ENCODE measurements around the gene NCKAP1. TPM values are rescaled to one million over a fixed set of nuclear protein-coding genes. Genes with fewer than 3 reads are reported as not detected.

Gene NCKAP1
- total RNA-seq, 1 experiment from 2014 or later: 112 TPM

DNA sequence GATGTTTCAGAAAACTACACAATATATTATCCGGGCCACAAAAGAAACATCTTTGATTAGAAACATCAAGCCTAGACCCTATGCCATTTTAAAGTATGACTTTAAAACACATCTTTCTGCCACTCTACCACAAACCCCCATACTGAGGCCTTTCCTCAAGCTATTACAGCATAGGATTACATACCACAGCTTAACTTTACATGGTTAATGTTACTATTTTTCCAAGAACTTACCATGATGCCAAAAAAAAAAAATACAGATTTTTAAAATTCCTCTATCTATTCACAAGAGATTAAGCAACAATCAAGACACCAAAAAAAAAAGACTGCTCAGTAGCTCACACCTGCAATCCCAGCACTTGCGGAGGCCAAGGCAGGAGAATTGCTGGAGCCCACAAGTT, 9.0 kb downstream of the NCKAP1 start:
- Histone ChIP-seq H2BK120ac (ENCODE audit: low read depth, low read length, poor library complexity, severe bottlenecking) (no peak overlapping the region), H4K5ac (ENCODE audit: insufficient read length, low read depth, low read length) (no peak overlapping the region), H4K20me1 (ENCODE audit: control insufficient read depth, insufficient read depth, insufficient read length) (no peaks in the 10 kb centered on the region), H2BK15ac (ENCODE audit: low read depth, low read length) (no peak overlapping the region), H2AFZ (ENCODE audit: low read length) (no peak overlapping the region), H3K4me2 (ENCODE audit: insufficient read depth, insufficient read length, low read length) (no peak overlapping the region), H3K79me2 (ENCODE audit: insufficient read depth, low read length) (peaks cover 42% of the 10 kb centered on the region), H3K4me1 (ENCODE audit: insufficient read depth, low read length) (no peaks in the 10 kb centered on the region; the same call in 1 of the 2 replicates), H4K91ac (ENCODE audit: insufficient read length, low read depth, low read length) (no peak overlapping the region), H3K14ac (ENCODE audit: insufficient read depth, low read length) (no peak overlapping the region), H3K23me2 (ENCODE audit: insufficient read length, low read depth, low read length, poor library complexity, severe bottlenecking) (no peaks in the 10 kb centered on the region), H3K4ac (ENCODE audit: low read depth, low read length) (no peak overlapping the region), H2AK5ac (ENCODE audit: insufficient read length, low read length) (no peak overlapping the region), H3K56ac (ENCODE audit: insufficient read length, low read depth, low read length) (no peak overlapping the region), H3K9me3 (ENCODE audit: control insufficient read depth, low read depth, low read length) (no peaks in the 10 kb centered on the region), H2BK20ac (ENCODE audit: low read depth, low read length, poor library complexity, severe bottlenecking) (no peak overlapping the region), H4K8ac (replicated peaks; ENCODE audit: insufficient read length, low read depth, low read length) (no peak overlapping the region), H2BK12ac (ENCODE audit: insufficient read length, low read depth, low read length) (no peak overlapping the region), H3K79me1 (ENCODE audit: insufficient read depth, low read depth, low read length, poor library complexity, severe bottlenecking) (peaks cover 5% of the 10 kb centered on the region), H3K18ac (ENCODE audit: insufficient read length, low read depth, low read length) (no peak overlapping the region), H3K23ac (ENCODE audit: insufficient read length, low read depth, low read length) (no peak overlapping the region), H3K27ac (ENCODE audit: insufficient read length, low read depth, low read length) (no peak overlapping the region), H2BK5ac (ENCODE audit: insufficient read length, low read length) (no peak overlapping the region), H3T11ph (ENCODE audit: low read length) (no peak overlapping the region), H3K27me3 (ENCODE audit: insufficient read depth, low read length) (no peaks in the 10 kb centered on the region), H3K9ac (ENCODE audit: extremely low read depth, insufficient read length, low read length) (no peak overlapping the region)
- WGBS (ENCODE audit: extremely low coverage, insufficient read length, low lambda C conversion rate): no CpG with 5 or more reads among the region's 2 CpGs
- Mint-ChIP-seq H3K27me3 (ENCODE audit: low read depth) (no peaks in the 10 kb centered on the region), H3K4me1 (peaks cover 26 to 35% of the 10 kb centered on the region in 2 experiments), H3K36me3 (ENCODE audit: insufficient read depth in 1 of 3, low read depth in 3 of 3) (peaks cover 0 to 3% (median 0%) of the 10 kb centered on the region in 3 experiments; a peak in 1 of 7 replicates), H3K27ac (peak overlapping the region in 2 of 3 experiments; percentile 37 to 60; a peak in 3 of 7 replicates), H3K9me3 (no peaks in the 10 kb centered on the region), H3K4me3 (no peak overlapping the region)
- TF ChIP-seq, protein P1, sequence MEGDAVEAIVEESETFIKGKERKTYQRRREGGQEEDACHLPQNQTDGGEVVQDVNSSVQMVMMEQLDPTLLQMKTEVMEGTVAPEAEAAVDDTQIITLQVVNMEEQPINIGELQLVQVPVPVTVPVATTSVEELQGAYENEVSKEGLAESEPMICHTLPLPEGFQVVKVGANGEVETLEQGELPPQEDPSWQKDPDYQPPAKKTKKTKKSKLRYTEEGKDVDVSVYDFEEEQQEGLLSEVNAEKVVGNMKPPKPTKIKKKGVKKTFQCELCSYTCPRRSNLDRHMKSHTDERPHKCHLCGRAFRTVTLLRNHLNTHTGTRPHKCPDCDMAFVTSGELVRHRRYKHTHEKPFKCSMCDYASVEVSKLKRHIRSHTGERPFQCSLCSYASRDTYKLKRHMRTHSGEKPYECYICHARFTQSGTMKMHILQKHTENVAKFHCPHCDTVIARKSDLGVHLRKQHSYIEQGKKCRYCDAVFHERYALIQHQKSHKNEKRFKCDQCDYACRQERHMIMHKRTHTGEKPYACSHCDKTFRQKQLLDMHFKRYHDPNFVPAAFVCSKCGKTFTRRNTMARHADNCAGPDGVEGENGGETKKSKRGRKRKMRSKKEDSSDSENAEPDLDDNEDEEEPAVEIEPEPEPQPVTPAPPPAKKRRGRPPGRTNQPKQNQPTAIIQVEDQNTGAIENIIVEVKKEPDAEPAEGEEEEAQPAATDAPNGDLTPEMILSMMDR (conservative IDR thresholded peaks at IDR 0.05): no peak
- DNase-seq: no peak

All from H9 (cell line).